Activated naive CD4-positive, alpha-beta T cell treated with anti-CD3 and anti-CD28 coated beads, Interleukin-2, amount 10 ng/mL, durations not matched to agents 7 days and 5 days (primary cell): Measurements from ENCODE around the gene AGPAT4.
"Not testable (repeated sequence)": the region's sequence is repeated elsewhere in the genome, so short reads cannot be mapped to it uniquely, and the experiment has no call there.

Experiments used
- CTCF ChIA-PET: fragments of 350-600 bp; sonication (Branson Sonifier 250); formaldehyde crosslinking; loops from one replicate; lab custom pipeline; 2021; ENCODE audit warnings: antibody characterized with exemption; lab: Charles Lee
- DNase-seq: peaks from one replicate; pipeline ENCODE4 v3.0.0-alpha.2; 2020
- H3K27ac Mint-ChIP-seq: one replicate; pipeline ENCODE4 v1.8.0; 2021; ENCODE audit warnings: mild to moderate bottlenecking, moderate library complexity, mixed read lengths
- H3K27me3 Mint-ChIP-seq: one replicate; pipeline ENCODE4 v1.8.0; 2021; ENCODE audit warnings: mild to moderate bottlenecking, mixed read lengths
- H3K36me3 Mint-ChIP-seq: one replicate; pipeline ENCODE4 v1.8.0; 2021; ENCODE audit warnings: mixed read lengths
- H3K4me1 Mint-ChIP-seq: one replicate; pipeline ENCODE4 v1.8.0; 2021; ENCODE audit warnings: mixed read lengths
- H3K4me3 Mint-ChIP-seq: one replicate; pipeline ENCODE4 v1.8.0; 2021; ENCODE audit warnings: mild to moderate bottlenecking, moderate library complexity, mixed read lengths
- H3K9me3 Mint-ChIP-seq: one replicate; pipeline ENCODE4 v1.8.0; 2021; ENCODE audit warnings: mixed read lengths

Gene AGPAT4

GRCh38 chr6:161125591-161125990, 148.3 kb downstream of the AGPAT4 start:
- CTCF ChIA-PET = no interaction called here
- H3K4me1 Mint-ChIP-seq = peaks cover 16% of the 10 kb centered on the region
- no peaks in the 10 kb centered on the region for H3K27me3 Mint-ChIP-seq
- no peak overlapping the region for H3K27ac Mint-ChIP-seq
- no peak overlapping the region for H3K4me3 Mint-ChIP-seq
- DNase-seq = no peak
- peaks cover 60% of the 10 kb centered on the region for H3K36me3 Mint-ChIP-seq
- peaks cover 20% of the 10 kb centered on the region for H3K9me3 Mint-ChIP-seq

GRCh38 chr6:161123319-161123718, 150.5 kb downstream of the AGPAT4 start:
- peaks cover 77% of the 10 kb centered on the region for H3K36me3 Mint-ChIP-seq

DNA sequence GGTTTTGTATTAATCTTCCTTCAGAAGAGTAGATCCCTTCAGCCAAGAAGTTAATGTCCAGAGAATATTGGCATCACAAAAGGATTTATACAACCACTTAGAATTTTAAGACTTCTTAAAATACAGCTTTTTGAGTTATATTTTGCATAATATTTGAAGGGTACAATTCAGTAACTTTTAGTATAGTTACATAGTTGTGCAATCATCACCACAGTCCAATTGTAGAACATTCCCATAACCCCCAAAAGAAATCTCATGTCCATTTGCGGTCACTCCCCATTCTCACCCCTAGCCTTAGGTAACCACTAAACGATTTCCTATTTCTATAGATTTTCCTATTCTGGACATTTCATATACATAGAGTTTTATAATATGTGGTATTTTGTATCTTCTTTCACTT, 155.9 kb downstream of the AGPAT4 start:
- CTCF ChIA-PET = interaction anchor here (0.8 kb wide), 1 partner anchor 9 kb away, joined by 3 read pairs; no protein-coding TSS in a partner anchor
- Mint-ChIP-seq H3K4me1 (no peaks in the 10 kb centered on the region), H3K9me3 (peaks cover 8% of the 10 kb centered on the region), H3K4me3 (no peak overlapping the region), H3K27me3 (no peaks in the 10 kb centered on the region), H3K27ac (no peak overlapping the region), H3K36me3 (peaks cover 71% of the 10 kb centered on the region)
- DNase-seq = no peak

More at GRCh38 chr6:161123319-161123718, 150.5 kb downstream of the AGPAT4 start:
- H3K27ac Mint-ChIP-seq, H3K4me3 Mint-ChIP-seq, CTCF ChIA-PET, H3K27me3 Mint-ChIP-seq, DNase-seq, H3K4me1 Mint-ChIP-seq: not testable (repeated sequence)
- peaks cover 26% of the 10 kb centered on the region for H3K9me3 Mint-ChIP-seq

DNA sequence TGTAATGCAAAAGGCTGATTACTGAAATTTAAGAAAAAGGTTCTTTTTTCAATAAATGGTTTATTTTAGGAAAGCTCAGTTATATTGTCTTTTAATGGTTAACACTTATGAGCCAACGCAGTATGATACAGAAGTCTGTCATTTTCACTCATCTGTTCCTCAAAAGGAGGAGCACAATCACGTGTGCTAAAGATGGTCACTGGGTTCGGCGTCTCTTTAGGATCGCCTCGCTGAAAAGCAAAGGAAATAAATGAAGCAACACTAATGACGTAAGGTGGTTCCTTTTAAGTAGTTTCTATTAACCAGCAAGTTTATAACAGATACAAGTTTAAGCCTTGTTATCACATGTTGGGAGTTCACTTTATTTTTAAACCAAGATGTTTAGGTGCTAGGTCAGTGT, 156.6 kb downstream of the AGPAT4 start:
- Mint-ChIP-seq H3K36me3 (peaks cover 71% of the 10 kb centered on the region), H3K27ac (no peak overlapping the region), H3K4me3 (no peak overlapping the region), H3K27me3 (no peaks in the 10 kb centered on the region), H3K9me3 (peaks cover 8% of the 10 kb centered on the region), H3K4me1 (no peaks in the 10 kb centered on the region)
- CTCF ChIA-PET = interaction anchor here (0.8 kb wide), 1 partner anchor 10 kb away, joined by 3 read pairs; no protein-coding TSS in a partner anchor
- DNase-seq = no peak

DNA sequence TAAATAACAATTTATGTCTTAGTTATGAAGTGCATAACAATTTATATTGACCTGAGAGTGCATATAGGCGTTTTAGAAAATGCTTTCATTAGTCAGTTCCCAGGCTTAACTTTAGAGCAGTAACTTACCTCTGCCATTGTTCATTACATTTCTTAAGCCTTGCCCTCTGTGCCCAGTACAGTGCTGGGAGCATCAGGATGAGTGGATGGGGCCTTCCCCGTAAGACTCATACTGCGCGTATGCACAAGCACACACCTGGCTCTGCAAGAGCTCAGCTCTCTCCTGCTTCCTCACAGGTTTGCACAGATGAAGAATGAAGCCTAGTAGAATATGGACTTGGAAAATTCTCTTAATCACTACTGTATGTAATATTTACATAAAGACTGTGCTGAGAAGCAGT, 157.3 kb downstream of the AGPAT4 start:
- H3K9me3 Mint-ChIP-seq = peaks cover 8% of the 10 kb centered on the region
- H3K36me3 Mint-ChIP-seq = peaks cover 71% of the 10 kb centered on the region
- CTCF ChIA-PET = no interaction called here
- H3K27me3 Mint-ChIP-seq = no peaks in the 10 kb centered on the region
- peaks cover 5% of the 10 kb centered on the region for H3K4me1 Mint-ChIP-seq
- no peak overlapping the region for H3K4me3 Mint-ChIP-seq
- no peak overlapping the region for H3K27ac Mint-ChIP-seq
- no peak for DNase-seq

DNA sequence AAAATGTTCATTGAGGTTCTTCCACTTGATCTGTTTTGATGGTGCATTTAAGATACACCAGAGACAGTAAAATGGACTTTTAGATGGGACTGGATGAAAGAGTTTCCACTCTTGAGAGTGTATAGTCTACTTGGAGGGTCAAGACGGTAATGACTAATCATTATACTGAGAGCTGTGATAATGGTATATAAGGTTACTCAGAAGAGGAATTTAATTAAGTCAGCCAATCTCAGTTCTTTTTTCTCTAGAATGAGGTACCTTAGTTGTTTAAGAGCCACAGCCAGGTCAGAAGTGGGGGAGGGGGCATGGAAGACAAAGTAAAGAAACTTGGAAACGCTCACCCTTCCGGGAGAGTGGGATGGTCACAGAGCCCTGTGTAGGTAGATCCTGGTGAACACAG, 158.4 kb downstream of the AGPAT4 start:
- Mint-ChIP-seq H3K36me3 (peaks cover 70% of the 10 kb centered on the region), H3K27ac (peak overlapping the region; percentile 13), H3K4me3 (no peak overlapping the region), H3K9me3 (peaks cover 4% of the 10 kb centered on the region), H3K4me1 (peaks cover 16% of the 10 kb centered on the region), H3K27me3 (no peaks in the 10 kb centered on the region)
- CTCF ChIA-PET = interaction anchor here (0.6 kb wide), 1 partner anchor 16 kb away, joined by 3 read pairs; no protein-coding TSS in a partner anchor
- DNase-seq = no peak

- peak; percentile 47 for DNase-seq
- Mint-ChIP-seq H3K4me3 (no peak overlapping the region), H3K4me1 (peaks cover 16% of the 10 kb centered on the region), H3K27ac (peak overlapping the region; percentile 84), H3K9me3 (no peaks in the 10 kb centered on the region), H3K27me3 (no peaks in the 10 kb centered on the region), H3K36me3 (peaks cover 66% of the 10 kb centered on the region)
- CTCF ChIA-PET = interaction anchor here (1.0 to 1.3 kb wide), 3 partner anchors 10 to 262 kb away, joined by 3 to 4 read pairs (median 3); no protein-coding TSS in a partner anchor
Measured at GRCh38 chr6:161111261-161111660, 162.6 kb downstream of the AGPAT4 start.

DNA sequence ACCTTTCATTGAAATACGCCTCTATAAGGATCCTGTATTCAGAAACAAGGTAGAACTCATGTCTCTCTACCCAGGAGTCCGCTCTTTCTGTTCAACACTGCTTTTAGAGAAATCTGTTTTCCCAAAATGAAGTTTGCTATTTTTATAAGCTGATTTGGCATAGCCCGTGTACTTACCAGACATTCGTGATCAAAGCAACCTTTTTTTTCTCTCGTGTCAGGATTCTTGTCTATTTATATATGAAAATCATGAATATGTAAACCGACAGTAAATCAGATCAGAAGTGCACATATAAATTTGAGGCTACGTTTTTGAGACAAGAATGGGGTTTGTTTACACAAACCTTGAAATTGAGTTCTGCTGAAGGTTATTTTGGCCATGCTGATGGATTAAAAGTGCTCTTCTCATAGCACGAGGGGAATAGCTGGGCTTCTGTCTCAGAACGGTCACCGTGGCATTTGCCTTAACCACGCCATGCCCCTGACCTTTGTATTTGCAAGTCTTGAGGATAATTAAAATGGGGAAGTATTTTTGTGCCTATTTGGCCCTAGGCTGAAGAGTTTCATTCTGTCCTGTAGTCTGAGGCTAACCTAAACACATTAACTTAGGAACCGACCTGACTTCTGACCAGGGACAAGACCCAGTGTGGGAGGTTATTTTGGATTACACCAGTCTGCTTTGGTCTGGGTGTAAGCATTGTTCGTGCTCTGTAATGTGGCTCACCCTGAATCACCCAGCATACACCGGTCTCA, 163.7 kb downstream of the AGPAT4 start:
- H3K9me3 Mint-ChIP-seq = no peaks in the 10 kb centered on the region
- H3K27me3 Mint-ChIP-seq = no peaks in the 10 kb centered on the region
- no peak overlapping the region for H3K4me3 Mint-ChIP-seq
- no peak overlapping the region for H3K27ac Mint-ChIP-seq
- DNase-seq = no peak
- H3K4me1 Mint-ChIP-seq = peaks cover 16% of the 10 kb centered on the region
- CTCF ChIA-PET = interaction anchor here (1.0 to 1.1 kb wide), 2 partner anchors 9 to 261 kb away, joined by 3 to 4 read pairs; no protein-coding TSS in a partner anchor
- peaks cover 65% of the 10 kb centered on the region for H3K36me3 Mint-ChIP-seq

GRCh38 chr6:161109366-161109765, 164.5 kb downstream of the AGPAT4 start:
- H3K4me1 Mint-ChIP-seq = peaks cover 16% of the 10 kb centered on the region
- no peak overlapping the region for H3K27ac Mint-ChIP-seq
- no peaks in the 10 kb centered on the region for H3K27me3 Mint-ChIP-seq
- no peak overlapping the region for H3K4me3 Mint-ChIP-seq
- peaks cover 66% of the 10 kb centered on the region for H3K36me3 Mint-ChIP-seq
- CTCF ChIA-PET = no interaction called here
- DNase-seq = no peak
- no peaks in the 10 kb centered on the region for H3K9me3 Mint-ChIP-seq

DNA sequence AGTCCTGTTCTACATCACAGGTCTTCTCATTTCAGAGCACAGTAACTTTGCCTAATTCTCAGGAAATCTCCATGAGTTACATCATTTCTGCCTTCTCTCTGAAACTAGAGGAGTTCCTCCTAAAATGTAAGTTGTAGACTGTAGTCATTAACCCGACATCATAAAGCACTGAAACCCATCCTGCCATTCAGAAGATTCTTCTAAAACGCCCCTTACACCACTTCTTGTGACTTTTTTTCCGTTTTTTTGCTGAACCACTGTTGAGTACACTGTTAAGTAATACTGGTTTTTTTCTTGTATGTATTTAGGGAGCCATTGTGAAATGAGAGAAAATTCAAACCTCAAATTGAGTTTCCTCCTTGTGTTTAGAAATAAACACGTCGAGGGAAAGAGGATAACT, 164.9 kb downstream of the AGPAT4 start:
- Mint-ChIP-seq H3K9me3 (no peaks in the 10 kb centered on the region), H3K4me3 (no peak overlapping the region), H3K4me1 (peaks cover 16% of the 10 kb centered on the region), H3K36me3 (peaks cover 67% of the 10 kb centered on the region), H3K27ac (no peak overlapping the region), H3K27me3 (no peaks in the 10 kb centered on the region)
- DNase-seq = no peak
- CTCF ChIA-PET = no interaction called here

DNA sequence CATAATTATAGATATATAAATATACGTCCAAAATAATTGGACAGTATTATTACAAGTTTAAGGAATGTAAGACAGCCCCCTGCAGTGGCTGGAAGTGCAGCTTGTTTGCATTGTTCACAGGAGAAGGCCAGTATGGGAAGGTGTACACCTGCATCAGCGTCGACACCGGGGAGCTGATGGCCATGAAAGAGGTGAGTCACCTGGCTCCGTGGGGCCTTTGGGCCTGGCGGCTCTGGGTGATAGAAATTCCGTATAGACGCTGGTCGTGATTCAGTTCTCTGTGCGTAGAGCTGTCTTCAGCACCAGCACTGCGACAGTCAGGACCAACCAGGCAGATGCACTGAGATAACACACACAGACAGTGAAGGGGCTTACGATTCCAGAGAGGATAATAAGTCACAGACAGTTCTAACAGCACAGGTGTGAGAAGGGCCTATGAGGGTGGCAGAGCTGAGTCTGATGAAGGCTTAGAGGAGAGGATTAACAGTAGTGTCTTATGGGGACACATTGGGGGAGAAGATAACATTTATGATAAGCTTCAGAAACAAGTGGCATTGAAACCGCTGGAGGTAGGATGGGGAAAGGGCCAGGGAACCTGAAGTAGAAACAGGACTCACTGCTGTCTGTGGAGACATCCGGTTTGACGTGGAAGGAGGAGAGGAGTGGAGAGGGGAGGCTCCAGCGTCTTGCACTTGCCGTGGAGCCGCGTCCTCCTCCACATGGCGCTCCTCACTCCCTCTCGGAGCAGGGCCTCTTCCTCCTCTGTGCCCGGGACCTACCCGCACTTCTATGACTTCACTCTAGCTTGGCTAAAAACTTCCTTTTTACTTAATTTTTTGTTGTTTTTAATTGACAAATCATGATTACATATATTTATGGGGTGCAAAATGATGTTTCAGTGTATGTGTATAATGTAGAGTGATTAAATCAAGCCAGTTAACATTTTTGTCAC, 165.8 kb downstream of the AGPAT4 start:
- CTCF ChIA-PET = no interaction called here
- no peak overlapping the region for H3K27ac Mint-ChIP-seq
- H3K36me3 Mint-ChIP-seq = peaks cover 71% of the 10 kb centered on the region
- H3K27me3 Mint-ChIP-seq = no peaks in the 10 kb centered on the region
- H3K9me3 Mint-ChIP-seq = no peaks in the 10 kb centered on the region
- H3K4me3 Mint-ChIP-seq = no peak overlapping the region
- H3K4me1 Mint-ChIP-seq = peaks cover 16% of the 10 kb centered on the region
- DNase-seq = no peak

GRCh38 chr6:161105408-161105807, 168.5 kb downstream of the AGPAT4 start:
- Mint-ChIP-seq H3K27ac (no peak overlapping the region), H3K9me3 (no peaks in the 10 kb centered on the region), H3K36me3 (peaks cover 55% of the 10 kb centered on the region), H3K27me3 (no peaks in the 10 kb centered on the region), H3K4me1 (no peaks in the 10 kb centered on the region), H3K4me3 (no peak overlapping the region)
- no peak for DNase-seq
- CTCF ChIA-PET = no interaction called here

GRCh38 chr6:161104966-161105365, 168.9 kb downstream of the AGPAT4 start:
- Mint-ChIP-seq H3K36me3 (peaks cover 51% of the 10 kb centered on the region), H3K4me3 (no peak overlapping the region), H3K27ac (no peak overlapping the region), H3K27me3 (no peaks in the 10 kb centered on the region), H3K9me3 (no peaks in the 10 kb centered on the region), H3K4me1 (no peaks in the 10 kb centered on the region)
- CTCF ChIA-PET = no interaction called here
- no peak for DNase-seq

DNA sequence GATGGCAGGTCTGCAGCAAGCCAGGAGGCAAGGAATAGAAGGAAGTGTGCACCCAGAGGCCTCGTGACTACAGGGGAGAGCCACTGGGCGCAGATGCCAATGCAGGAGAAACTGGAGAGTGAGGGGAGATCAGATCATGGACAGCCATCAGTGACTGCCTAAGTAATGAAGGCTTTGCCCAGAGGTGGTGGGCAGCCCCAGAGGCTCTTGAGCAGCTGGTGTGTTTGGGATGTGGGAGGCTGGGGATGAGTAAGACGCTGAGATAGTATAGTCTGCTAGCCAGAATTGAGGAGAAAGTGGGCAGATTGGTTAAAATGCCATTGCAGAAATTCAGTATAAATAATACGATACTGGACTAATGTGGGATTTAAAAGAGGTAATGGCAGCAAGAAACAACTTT, 170.4 kb downstream of the AGPAT4 start:
- no peaks in the 10 kb centered on the region for H3K27me3 Mint-ChIP-seq
- peaks cover 46% of the 10 kb centered on the region for H3K36me3 Mint-ChIP-seq
- H3K27ac Mint-ChIP-seq = no peak overlapping the region
- no peak for DNase-seq
- H3K4me3 Mint-ChIP-seq = no peak overlapping the region
- CTCF ChIA-PET = no interaction called here
- no peaks in the 10 kb centered on the region for H3K9me3 Mint-ChIP-seq
- no peaks in the 10 kb centered on the region for H3K4me1 Mint-ChIP-seq
